GM18868 (cell line): ENCODE measurements around the gene NTRK3.

Experiments used
- ATAC-seq: cut with Tn5 transposase; IDR thresholded peaks from one replicate; pipeline ENCODE4 v1.9.1; 2021; ENCODE audit warnings: mild to moderate bottlenecking, moderate library complexity; ENCODE audit not compliant: unreplicated experiment

NTRK3 gene

DNA sequence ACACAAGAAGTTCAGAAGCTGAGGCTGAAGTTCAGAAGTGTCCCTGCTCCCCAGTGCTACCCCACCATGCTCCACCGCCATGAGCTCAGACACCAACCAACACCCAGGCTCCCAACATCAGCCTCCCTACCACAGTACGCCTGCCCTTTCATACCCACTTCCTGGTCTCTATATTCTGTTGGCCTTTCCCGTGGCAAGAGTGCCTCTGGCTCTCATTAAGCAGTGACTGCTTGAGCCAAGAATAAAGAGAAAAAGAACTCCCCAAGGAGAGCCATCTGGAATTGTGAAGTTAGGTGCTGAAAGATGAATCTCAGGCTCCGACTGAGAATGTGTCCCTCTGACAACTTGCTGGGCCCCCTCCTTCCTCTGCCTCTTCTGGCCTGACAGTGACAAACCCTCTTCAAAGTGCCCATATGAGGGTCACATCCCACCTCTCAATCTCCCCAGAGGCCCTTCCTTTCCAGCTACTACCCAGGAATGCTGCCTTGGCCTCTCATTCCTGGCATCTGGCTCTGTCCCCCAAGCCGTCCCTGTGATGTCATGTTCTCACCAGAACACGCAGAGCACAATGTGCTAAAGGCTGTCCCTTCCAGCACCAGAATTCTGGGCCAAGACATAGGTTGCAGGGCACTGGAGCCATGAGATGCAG lies 306.8 kb downstream of the NTRK3 start:
- ATAC-seq, result no peak

DNA sequence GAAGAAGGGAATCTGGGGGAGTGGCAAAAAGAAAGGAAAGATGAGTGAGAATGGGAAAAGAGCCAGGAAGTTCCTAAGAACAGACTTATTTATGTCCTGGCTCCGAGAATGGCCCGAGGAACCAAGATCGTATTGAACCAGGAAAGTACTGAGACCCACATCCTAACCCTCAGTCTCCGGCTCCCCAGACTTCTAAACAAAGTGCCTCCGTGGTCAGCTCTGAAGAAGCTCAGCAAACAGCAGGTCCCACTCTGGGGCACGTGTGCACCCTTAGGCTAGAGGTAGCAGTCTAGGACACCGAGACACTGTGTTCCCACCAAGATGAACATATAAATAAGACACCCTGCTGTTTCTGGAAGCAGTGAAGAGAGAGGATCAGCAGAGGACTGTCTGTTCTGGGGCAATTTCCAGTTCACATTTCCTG lies 307.4 kb downstream of the NTRK3 start:
- no peak for ATAC-seq

GRCh38 chr15:87947560-87947959 lies 309.0 kb downstream of the NTRK3 start:
- no peak for ATAC-seq

DNA sequence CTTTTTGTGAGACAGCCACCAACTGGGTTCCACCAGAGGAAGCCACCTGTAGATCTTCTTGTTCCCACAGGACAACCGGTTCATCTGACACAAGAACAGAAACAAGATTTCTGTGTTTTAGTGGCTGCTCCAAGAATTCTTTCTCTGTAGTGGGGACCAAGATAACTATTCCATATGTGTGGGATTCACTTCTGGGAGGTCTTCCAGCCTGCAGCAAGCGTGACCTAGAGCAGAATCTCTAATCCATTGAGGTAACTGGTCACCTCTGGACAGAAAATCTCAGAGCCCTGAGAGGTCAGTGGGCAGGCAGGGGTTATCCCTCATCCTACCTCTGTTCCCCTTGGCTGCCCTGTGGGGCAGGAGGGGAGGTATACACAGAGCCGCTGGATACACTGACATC lies 311.3 kb downstream of the NTRK3 start:
- no peak for ATAC-seq

GRCh38 chr15:87944691-87945090 lies 311.8 kb downstream of the NTRK3 start:
- no peak for ATAC-seq

DNA sequence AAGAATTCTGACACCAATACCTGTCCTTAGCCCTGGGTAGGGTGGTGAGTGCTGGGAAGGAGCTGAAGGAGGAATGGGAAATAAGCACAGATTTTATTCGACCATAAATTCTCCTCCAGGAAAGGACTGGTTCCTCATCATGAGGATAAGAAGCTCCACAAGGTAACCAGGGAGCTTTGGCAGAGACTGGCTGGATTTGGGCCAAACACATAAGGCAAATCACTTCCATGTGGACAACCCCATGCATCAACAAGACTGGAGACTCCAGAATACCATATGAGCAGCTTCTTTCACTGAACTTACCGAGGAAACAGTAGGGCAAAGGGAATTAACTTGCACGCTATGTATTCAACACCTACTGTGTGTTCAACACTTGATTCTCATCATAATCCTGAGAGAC lies 312.5 kb downstream of the NTRK3 start:
- no peak for ATAC-seq

DNA sequence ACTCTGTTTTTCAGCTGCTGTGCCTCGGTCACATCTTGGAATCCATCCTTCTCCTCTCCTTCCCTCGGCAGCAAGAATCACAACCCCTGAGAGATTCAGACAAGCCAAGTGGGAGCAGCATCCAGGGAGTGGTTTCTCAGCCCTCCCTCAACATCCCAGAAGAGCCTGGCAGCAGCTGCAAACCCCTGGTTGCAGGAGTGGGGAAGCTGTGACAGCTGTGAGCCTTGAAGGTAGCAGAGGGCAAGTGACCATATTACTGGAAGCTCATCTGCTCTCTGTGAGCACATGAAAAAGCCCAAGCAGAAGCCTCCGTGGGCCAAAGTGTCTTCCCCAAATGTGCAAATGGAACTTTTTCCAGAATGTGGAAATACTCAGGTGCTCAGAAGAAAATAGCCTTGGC lies 312.9 kb downstream of the NTRK3 start:
- ATAC-seq, result no peak

DNA sequence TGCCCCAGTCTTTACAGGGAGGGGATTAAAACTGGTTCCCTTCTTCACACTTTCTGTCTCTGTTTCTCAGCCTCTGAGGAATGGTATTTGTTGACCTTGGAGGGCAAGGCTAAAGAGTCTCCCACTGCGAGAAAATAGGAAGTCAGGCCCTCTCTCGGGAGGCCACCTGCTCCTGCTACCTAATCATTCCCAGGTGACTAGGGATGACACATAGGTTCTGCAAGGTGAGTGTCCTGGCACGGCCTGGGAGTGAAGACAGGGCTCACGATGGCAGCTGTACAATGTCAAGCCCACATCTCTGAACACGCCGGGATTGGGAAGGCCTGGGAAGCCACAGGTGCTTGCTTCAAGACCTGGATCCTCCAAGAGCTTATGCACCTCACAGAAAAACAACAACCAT lies 314.2 kb downstream of the NTRK3 start:
- no peak for ATAC-seq

GRCh38 chr15:87941606-87942005 lies 314.9 kb downstream of the NTRK3 start:
- no peak for ATAC-seq

DNA sequence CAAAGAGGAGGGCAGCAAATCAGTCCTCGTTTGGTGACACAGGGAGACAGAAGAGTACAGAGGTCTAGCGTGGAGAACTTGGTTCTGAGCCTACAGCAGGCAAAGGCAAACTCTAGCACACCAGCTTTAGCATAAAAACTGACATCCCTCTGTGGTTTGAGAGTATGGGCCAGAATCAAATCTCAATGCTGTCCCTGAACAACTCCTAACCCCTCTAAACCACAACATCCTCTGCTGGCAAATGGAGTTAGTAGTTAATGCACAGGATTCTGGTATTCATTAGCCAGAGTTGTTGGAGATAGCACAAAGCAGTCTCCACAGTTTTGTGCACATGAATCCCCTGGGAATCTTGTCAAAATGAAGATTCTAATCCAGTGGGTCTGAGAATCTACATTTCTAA lies 315.8 kb downstream of the NTRK3 start:
- ATAC-seq, result no peak

- no peak for ATAC-seq
Observed at GRCh38 chr15:87939848-87940457, 316.6 kb downstream of the NTRK3 start.

- ATAC-seq, result no peak
Observed at GRCh38 chr15:87938031-87938430, 318.5 kb downstream of the NTRK3 start.

- ATAC-seq, result no peak
Observed at GRCh38 chr15:87935583-87935982, 321.0 kb downstream of the NTRK3 start.

DNA sequence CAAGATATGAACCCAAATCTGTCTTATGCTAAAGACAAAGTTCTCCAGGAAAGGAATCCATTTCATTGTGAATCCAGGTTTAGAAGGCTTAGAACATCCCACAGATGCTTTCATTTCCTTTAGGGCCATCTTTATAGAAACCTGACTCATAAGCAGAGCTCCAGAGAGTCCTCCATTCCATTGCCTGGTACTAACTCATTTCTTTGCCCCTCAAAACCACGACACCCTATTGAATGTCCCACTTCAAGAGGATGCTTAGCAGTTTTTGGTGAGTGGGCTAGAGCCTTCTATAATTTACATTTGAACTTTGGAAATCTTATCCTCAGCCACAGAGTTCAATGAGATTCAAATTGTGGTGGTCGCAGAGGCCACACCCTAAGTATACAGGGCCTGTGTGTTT lies 325.0 kb downstream of the NTRK3 start:
- ATAC-seq, result no peak

- no peak for ATAC-seq
Observed at GRCh38 chr15:87930457-87930856, 326.1 kb downstream of the NTRK3 start.

DNA sequence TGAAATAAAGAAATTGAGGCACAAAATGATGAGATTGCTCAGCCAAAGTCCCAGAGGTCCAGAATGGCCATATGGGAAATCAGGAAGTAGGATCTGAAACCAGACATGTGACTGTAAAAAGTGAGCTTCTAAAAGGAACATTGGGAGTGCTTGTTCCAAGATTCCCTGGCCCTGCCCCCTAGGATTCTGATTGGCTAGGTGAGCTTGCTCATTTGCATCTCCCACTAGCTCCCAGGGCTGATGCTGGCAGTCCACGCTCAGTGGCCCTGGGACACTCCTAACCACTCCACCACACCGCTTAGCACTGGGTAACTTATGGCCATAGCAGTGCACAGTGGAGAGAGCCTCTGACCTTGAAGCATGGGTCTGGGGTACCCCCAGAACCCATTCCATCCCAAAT lies 326.7 kb downstream of the NTRK3 start:
- ATAC-seq, result no peak

- no peak for ATAC-seq
Observed at GRCh38 chr15:87924433-87924832, 332.1 kb downstream of the NTRK3 start.

DNA sequence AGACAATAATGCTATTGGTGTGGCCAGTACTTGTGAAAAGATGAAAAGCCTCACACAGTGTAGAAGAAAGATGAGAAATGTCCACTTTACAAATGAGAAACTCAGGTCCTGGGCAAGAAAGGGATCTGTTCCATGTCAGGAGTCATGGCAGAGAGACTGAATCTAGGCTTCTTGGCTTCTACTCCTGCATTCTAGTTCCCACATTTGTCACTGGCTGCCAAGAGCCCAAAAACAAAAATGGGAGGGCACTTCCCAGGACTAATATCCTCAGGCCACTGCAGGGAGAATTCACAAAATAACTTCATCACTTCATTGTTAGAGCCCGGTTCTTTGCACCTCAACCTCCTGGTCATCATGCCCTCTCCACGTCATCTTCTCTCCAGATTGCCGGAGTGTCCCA lies 337.5 kb downstream of the NTRK3 start:
- ATAC-seq, result no peak

DNA sequence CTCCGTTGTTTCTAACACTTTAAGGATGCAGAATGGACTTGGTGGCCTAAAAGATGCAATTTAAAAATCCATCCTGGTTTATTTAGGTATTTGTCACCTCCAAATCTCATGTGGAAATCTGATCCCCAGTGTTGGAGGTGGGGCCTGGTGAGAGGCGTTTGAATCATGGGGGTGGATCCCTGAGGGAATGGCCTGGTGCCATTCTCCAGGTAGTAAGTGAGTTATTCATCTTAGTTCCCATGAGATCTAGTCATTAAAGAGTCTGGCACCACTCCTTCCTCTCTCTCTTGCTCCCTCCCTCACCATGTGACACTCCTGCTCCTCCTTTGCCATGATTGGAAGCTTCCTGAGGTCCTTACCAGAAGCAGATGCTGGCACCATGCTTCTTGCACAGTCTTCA lies 339.1 kb downstream of the NTRK3 start:
- ATAC-seq, result no peak

DNA sequence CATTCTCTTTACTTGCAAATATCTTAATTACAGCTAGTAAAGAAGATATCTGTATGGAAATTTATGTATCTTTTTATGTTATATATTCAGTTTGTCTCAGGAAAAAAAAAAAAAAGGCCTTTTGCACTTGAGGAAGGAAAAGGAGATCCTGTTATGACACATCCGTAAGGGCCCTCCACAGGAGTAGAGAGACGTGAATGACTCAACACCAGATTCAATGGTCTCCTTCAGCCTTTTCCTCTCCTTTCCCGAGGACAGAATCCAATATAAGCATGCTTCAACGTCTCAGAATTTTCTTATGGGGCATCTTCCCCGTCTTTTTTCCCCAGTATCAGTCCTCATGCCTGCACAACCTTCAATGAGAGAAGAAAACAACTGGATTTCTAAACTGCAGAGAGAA lies 340.3 kb downstream of the NTRK3 start:
- no peak for ATAC-seq

DNA sequence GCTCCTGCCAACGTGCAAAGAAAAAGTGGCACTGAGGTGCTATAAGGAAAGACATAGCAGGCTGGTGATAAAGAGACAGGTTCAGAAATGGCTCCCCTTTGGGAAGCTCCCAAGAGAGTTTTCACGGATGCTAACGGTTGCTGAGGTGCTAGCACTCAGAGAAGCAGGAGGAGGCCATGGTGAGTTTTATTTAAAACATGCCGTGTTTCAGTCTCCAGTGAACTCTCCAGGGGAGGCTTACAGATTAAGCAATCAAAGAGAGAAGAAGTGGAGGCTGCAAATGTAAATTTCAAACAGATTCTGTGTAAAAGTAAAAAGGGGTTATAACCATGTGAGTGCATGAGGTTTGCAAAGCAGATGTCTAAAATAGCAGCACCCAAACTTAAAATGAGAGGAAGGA lies 346.2 kb downstream of the NTRK3 start:
- ATAC-seq, result no peak

DNA sequence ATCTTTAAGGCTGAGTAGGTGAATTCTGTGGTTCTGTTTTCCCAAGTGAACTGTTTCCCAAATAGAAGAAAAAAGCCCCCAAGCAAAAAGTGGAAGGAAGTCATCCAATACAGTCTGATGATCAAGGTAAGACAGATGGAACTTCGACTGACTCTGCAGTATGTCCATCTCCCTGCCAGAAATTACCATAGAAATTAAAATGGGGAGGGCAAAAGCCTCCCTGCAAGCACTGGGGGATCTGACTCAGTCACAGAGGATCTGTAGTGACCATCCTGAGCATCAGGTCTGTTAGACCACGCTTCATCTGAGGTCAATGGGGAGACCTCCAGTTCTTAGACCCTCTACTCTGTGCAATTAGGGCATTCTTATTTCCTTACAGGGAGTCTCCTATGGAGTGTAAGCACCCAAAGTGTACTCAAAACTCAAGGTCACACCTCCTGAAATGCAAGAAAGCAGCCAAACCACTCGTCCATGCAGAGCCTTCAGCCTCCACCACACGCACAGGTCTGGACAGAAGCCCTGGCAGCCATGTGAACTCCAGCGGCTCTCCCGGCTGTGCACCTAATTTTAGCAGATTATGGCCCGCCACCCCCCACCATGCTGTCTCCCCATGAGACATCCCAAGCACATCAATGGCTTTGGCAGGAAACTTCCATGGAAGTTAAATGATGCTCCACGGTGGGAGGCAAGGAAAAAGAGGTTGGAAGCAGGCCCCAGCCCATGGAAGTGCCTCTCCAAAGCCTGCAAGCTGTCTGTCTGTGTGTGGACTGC lies 348.7 kb downstream of the NTRK3 start:
- ATAC-seq, result no peak
